ENCODE results near the gene ODF2. TPM values are rescaled to one million over a fixed set of nuclear protein-coding genes. Genes with fewer than 3 reads are reported as not detected.

Gene ODF2
- total RNA-seq, 1 experiment from 2014 or later: 37.3 TPM

DNA sequence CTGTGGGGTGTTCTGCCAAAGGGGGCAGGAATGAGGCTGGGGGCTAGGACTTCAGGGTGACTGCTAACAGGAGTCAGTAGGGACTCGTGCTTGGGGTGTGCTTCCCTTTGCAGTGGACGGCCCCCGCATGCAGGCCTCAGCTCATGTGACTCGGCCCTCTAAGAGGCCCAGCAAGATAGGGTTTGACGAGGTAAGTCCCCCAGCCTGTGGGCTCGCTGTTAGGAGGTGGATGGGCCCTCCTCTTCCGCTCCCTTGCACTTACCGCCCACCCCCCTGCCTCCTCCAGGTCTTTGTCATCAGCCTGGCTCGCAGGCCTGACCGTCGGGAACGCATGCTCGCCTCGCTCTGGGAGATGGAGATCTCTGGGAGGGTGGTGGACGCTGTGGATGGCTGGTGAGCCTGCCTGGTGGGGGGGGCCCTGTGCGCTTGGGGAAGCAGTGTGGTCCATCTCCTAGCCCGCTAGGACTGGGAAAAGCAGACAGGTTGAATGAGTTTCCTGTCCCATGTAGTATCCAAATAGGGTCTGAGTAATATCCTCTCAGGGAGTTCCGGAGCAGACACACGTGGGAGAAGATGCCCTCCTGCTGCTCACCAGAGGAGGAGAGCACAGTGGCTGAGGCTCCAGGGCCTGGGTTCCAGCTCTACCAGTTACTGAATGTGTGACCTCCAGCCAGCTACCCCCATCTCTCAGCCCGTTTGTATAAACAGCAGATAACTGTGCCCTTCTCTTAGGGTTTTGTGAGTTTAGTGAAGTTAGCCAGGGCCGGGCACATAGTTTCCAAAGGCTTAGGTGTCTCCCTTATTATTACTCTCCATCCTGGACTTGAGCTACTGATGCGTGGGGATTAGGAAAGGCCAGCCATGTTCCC lies 26.9 kb upstream of the ODF2 start:
- H3K4me3 Mint-ChIP-seq (ENCODE audit: unreplicated experiment): no peak overlapping the region
- no peak for TF ChIP-seq CTCF (IDR thresholded peaks at IDR 0.05; ENCODE audit: unreplicated experiment)
- no peak overlapping the region for H3K27ac Mint-ChIP-seq (ENCODE audit: low read depth, unreplicated experiment)
- H3K9me3 Mint-ChIP-seq (ENCODE audit: unreplicated experiment): no peaks in the 10 kb centered on the region
- H3K27me3 Mint-ChIP-seq (ENCODE audit: insufficient read depth, unreplicated experiment): no peaks in the 10 kb centered on the region
- no peaks in the 10 kb centered on the region for H3K4me1 Mint-ChIP-seq (ENCODE audit: insufficient read depth, unreplicated experiment)
- intact Hi-C loops (cut with micrococcal nuclease): no loop called here
- DNase-seq (ENCODE audit: unreplicated experiment): no peak
- ChIA-PET POLR2A (no interaction called here), CTCF (interaction anchor here (0.7 to 2.0 kb wide), 3 partner anchors 10 to 72 kb away, joined by 4 to 15 read pairs (median 4); no protein-coding TSS in a partner anchor)
- peaks cover 7% of the 10 kb centered on the region for H3K36me3 Mint-ChIP-seq (ENCODE audit: insufficient read depth, unreplicated experiment)
- BruUV-seq (replicated peaks): no TSS peak

GRCh38 chr9:128429513-128430086 lies 26.2 kb upstream of the ODF2 start:
- Mint-ChIP-seq H3K4me1 (ENCODE audit: insufficient read depth, unreplicated experiment) (no peaks in the 10 kb centered on the region), H3K27me3 (ENCODE audit: insufficient read depth, unreplicated experiment) (no peaks in the 10 kb centered on the region), H3K27ac (ENCODE audit: low read depth, unreplicated experiment) (no peak overlapping the region), H3K9me3 (ENCODE audit: unreplicated experiment) (no peaks in the 10 kb centered on the region), H3K36me3 (ENCODE audit: insufficient read depth, unreplicated experiment) (peaks cover 7% of the 10 kb centered on the region), H3K4me3 (ENCODE audit: unreplicated experiment) (no peak overlapping the region)
- no TSS peak for BruUV-seq (replicated peaks)
- TF ChIP-seq CTCF (IDR thresholded peaks at IDR 0.05; ENCODE audit: unreplicated experiment): no peak
- ChIA-PET CTCF (interaction anchor here (0.7 to 2.0 kb wide), 5 partner anchors 9 to 700 kb away, joined by 3 to 15 read pairs (median 4); no protein-coding TSS in a partner anchor), POLR2A (no interaction called here)
- DNase-seq (ENCODE audit: unreplicated experiment): no peak
- intact Hi-C loops (cut with micrococcal nuclease): no loop called here

DNA sequence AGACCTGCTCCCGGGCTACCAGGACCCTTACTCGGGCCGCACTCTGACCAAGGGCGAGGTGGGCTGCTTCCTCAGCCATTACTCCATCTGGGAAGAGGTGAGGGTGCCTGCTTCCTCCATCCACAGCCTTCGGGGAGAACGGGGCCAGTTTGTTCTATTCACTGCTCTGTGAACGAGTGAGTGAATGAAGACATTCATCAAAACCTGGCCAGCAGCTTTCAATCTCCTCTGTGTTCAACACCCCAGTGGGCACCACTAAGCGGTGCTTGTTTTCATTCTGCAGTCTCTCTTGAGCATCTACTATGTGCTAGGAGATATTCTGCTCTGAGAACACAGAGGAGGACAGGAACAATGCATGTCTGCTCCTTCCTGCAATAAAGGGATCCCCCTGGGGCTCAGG lies 24.6 kb upstream of the ODF2 start:
- POLR2A ChIA-PET: no interaction called here
- H3K36me3 Mint-ChIP-seq (ENCODE audit: insufficient read depth, unreplicated experiment): peaks cover 5% of the 10 kb centered on the region
- no peaks in the 10 kb centered on the region for H3K27me3 Mint-ChIP-seq (ENCODE audit: insufficient read depth, unreplicated experiment)
- H3K4me3 Mint-ChIP-seq (ENCODE audit: unreplicated experiment): no peak overlapping the region
- DNase-seq (ENCODE audit: unreplicated experiment): no peak
- no peaks in the 10 kb centered on the region for H3K9me3 Mint-ChIP-seq (ENCODE audit: unreplicated experiment)
- BruUV-seq (replicated peaks): no TSS peak
- CTCF ChIA-PET: interaction anchor here (0.6 kb wide), 1 partner anchor 8 kb away, joined by 3 read pairs; no protein-coding TSS in a partner anchor
- TF ChIP-seq CTCF (IDR thresholded peaks at IDR 0.05; ENCODE audit: unreplicated experiment): no peak
- H3K4me1 Mint-ChIP-seq (ENCODE audit: insufficient read depth, unreplicated experiment): no peaks in the 10 kb centered on the region
- intact Hi-C loops (cut with micrococcal nuclease): no loop called here
- no peak overlapping the region for H3K27ac Mint-ChIP-seq (ENCODE audit: low read depth, unreplicated experiment)

GRCh38 chr9:128434340-128434739 lies 21.5 kb upstream of the ODF2 start:
- Mint-ChIP-seq H3K4me1 (ENCODE audit: insufficient read depth, unreplicated experiment) (no peaks in the 10 kb centered on the region), H3K27ac (ENCODE audit: low read depth, unreplicated experiment) (no peak overlapping the region), H3K9me3 (ENCODE audit: unreplicated experiment) (no peaks in the 10 kb centered on the region), H3K27me3 (ENCODE audit: insufficient read depth, unreplicated experiment) (no peaks in the 10 kb centered on the region), H3K36me3 (ENCODE audit: insufficient read depth, unreplicated experiment) (no peaks in the 10 kb centered on the region), H3K4me3 (ENCODE audit: unreplicated experiment) (no peak overlapping the region)
- no peak for DNase-seq (ENCODE audit: unreplicated experiment)
- ChIA-PET CTCF (interaction anchor here (1.0 kb wide), 1 partner anchor 72 kb away, joined by 3 read pairs; no protein-coding TSS in a partner anchor), POLR2A (interaction anchor here (0.6 kb wide), 1 partner anchor 1007 kb away, joined by 3 read pairs; no protein-coding TSS in a partner anchor)
- BruUV-seq (replicated peaks): no TSS peak
- no peak for TF ChIP-seq CTCF (IDR thresholded peaks at IDR 0.05; ENCODE audit: unreplicated experiment)
- intact Hi-C loops (cut with micrococcal nuclease): no loop called here

All from MCF 10A (cell line).